ENCODE data around the gene SMARCD1.
"Not testable (repeated sequence)": the region's sequence is repeated elsewhere in the genome, so short reads cannot be mapped to it uniquely, and the experiment has no call there.

Gene SMARCD1

GRCh38 chr12:50145439-50145838 is 60.3 kb downstream of the SMARCD1 start:
- DNase-seq (ENCODE audit: low spot score) = no peak

GRCh38 chr12:50147281-50147680 is 62.1 kb downstream of the SMARCD1 start:
- no peak for DNase-seq (ENCODE audit: low spot score)

- not testable (repeated sequence) for DNase-seq (ENCODE audit: low spot score)
These were observed 62.9 kb downstream of the SMARCD1 start for GRCh38 chr12:50148011-50148410.

- DNase-seq (ENCODE audit: low spot score) = no peak
These were observed 64.2 kb downstream of the SMARCD1 start for GRCh38 chr12:50149311-50149710.

Data from putamen (tissue), 1 donor.